ENCODE data around the gene WBP2NL.

The WBP2NL gene

DNA sequence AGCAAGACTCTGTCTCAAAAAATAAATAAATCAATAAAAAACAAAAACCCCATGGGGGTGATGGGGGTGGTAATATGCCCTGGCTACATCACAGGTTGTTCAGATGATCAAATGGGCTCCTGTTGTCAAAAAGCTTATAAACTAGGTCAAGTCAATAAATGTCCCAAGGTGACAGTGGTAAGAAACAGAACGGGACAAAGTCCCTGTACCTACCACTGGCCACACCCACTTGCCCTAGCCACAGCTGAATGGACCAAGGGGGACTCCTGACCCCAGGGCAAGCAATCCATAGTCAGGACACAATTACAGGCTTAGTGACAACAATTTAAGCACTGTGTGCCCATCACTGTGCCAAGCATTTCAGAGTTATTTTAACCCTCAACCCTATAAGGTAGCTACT is 66.0 kb downstream of the WBP2NL start:
- no peak for ATAC-seq
- TF ChIP-seq GLIS3 (CRISPR knock-in tag; IDR thresholded peaks at IDR 0.05) (no peak), ISL1 (CRISPR knock-in tag; IDR thresholded peaks at IDR 0.05) (no peak)

DNA sequence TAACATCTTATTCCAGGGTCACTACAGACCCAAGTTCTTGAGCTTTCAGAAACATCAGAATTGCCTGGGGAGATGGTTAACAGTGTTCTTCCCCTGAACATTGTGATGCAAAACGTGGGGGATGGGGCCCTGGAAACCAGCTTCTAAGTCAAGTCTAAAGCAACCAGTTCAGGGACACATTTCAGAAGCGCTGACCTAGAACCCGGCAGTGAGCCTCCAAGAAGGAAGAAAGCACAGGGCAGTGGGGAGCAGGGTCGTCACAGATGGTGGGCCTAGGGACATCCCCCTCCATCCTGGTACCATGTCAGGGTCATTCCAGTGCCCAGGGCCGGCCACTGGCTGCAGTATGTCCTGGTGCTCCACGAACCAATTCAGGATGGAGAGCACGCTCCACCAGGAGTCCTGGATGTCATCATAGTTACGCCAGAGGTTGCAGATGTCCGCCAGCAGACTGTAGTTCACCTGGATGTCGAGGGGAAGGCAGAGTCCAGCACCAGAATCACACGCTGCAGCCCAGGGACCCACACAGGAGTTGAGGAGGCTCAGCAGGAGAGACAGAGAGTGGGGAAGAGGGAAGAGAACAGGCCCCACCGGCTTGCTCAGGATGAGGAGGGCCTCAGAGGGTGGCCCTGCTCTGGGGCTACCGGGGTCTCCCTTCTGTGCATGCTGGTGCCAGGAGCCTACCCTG is 67.0 kb downstream of the WBP2NL start:
- ATAC-seq, result no peak
- TF ChIP-seq ZNF565 (CRISPR knock-in tag; conservative IDR thresholded peaks at IDR 0.05; ENCODE audit: low read depth), result no peak

DNA sequence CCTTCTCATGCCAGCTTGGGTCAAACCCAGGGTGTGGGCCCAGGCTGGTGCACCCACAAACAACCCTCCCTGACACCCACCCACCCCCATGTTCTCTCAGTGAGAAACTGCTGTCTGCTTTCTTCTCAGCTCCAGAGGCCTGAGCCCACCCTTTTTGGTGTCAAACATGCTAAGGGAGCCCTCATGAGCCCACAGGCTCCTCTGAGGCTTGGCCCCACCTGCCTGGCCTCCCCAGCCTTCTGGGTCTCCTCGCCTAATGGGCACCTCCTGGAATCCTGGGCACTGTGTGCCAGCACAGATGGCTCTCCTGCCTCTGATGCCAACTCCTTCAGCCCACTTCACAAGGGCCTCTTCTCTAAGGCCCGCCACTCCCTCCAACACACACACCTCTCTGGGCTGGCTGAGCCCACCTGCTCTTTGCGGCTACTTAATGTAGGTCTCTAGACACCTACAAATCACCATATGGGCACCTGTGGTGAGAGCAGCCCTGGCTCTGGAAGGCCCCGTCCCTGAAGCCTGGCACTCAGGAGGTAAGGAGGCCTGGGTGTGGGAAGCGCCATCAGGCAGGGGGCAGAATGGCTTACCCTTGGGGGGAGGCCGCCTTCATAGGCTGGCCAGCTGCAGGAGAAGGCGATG is 67.7 kb downstream of the WBP2NL start:
- no peak for TF ChIP-seq ISL1 (CRISPR knock-in tag; IDR thresholded peaks at IDR 0.05)
- no peak for TF ChIP-seq ARNTL (CRISPR knock-in tag; IDR thresholded peaks at IDR 0.05; ENCODE audit: borderline replicate concordance, low read depth)
- no peak for TF ChIP-seq ESRRG (CRISPR knock-in tag; IDR thresholded peaks at IDR 0.05)
- no peak for TF ChIP-seq TOX (CRISPR knock-in tag; IDR thresholded peaks at IDR 0.05; ENCODE audit: borderline replicate concordance)
- TF ChIP-seq, protein P1, sequence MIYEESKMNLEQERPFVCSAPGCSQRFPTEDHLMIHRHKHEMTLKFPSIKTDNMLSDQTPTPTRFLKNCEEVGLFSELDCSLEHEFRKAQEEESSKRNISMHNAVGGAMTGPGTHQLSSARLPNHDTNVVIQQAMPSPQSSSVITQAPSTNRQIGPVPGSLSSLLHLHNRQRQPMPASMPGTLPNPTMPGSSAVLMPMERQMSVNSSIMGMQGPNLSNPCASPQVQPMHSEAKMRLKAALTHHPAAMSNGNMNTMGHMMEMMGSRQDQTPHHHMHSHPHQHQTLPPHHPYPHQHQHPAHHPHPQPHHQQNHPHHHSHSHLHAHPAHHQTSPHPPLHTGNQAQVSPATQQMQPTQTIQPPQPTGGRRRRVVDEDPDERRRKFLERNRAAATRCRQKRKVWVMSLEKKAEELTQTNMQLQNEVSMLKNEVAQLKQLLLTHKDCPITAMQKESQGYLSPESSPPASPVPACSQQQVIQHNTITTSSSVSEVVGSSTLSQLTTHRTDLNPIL (CRISPR knock-in tag; IDR thresholded peaks at IDR 0.05; ENCODE audit: low read depth), result no peak
- TF ChIP-seq, protein P2, sequence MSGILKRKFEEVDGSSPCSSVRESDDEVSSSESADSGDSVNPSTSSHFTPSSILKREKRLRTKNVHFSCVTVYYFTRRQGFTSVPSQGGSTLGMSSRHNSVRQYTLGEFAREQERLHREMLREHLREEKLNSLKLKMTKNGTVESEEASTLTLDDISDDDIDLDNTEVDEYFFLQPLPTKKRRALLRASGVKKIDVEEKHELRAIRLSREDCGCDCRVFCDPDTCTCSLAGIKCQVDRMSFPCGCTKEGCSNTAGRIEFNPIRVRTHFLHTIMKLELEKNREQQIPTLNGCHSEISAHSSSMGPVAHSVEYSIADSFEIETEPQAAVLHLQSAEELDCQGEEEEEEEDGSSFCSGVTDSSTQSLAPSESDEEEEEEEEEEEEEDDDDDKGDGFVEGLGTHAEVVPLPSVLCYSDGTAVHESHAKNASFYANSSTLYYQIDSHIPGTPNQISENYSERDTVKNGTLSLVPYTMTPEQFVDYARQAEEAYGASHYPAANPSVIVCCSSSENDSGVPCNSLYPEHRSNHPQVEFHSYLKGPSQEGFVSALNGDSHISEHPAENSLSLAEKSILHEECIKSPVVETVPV (CRISPR knock-in tag; IDR thresholded peaks at IDR 0.05), result no peak
- ATAC-seq, result no peak

DNA sequence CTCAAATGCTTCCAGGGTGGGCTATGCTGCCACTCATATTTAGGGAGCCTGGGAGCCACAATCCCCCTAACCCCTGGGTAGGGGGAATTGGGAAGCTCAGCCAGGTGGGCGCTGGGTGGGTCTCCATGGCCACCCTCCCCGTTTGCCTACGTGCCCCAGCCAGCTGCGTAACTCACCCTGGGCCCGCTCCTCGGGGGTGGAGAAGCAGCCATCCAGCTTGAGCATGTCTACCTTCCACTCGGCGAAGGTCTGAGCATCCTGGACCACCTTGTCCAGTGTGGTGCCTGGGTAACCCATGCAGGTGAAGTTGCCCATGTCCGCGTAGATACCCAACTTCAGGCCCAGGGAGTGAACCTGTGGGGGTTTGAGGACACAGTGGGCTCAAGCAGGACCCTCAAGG is 68.3 kb downstream of the WBP2NL start:
- TF ChIP-seq ISL1 (CRISPR knock-in tag; IDR thresholded peaks at IDR 0.05) (no peak), ZFP3 (CRISPR knock-in tag; IDR thresholded peaks at IDR 0.05) (no peak), GLIS3 (CRISPR knock-in tag; IDR thresholded peaks at IDR 0.05) (no peak), ZNF8 (CRISPR knock-in tag; IDR thresholded peaks at IDR 0.05) (no peak), PPARA (CRISPR knock-in tag; IDR thresholded peaks at IDR 0.05; ENCODE audit: borderline replicate concordance) (no peak), ZNF70 (CRISPR knock-in tag; IDR thresholded peaks at IDR 0.05) (no peak), PATZ1 (CRISPR knock-in tag; IDR thresholded peaks at IDR 0.05; ENCODE audit: borderline replicate concordance) (no peak), ESRRG (CRISPR knock-in tag; IDR thresholded peaks at IDR 0.05) (no peak), ARNTL (CRISPR knock-in tag; IDR thresholded peaks at IDR 0.05; ENCODE audit: borderline replicate concordance, low read depth) (no peak), ZFP30 (CRISPR knock-in tag; IDR thresholded peaks at IDR 0.05) (no peak), TOX (CRISPR knock-in tag; IDR thresholded peaks at IDR 0.05; ENCODE audit: borderline replicate concordance) (no peak)
- no peak for ATAC-seq

DNA sequence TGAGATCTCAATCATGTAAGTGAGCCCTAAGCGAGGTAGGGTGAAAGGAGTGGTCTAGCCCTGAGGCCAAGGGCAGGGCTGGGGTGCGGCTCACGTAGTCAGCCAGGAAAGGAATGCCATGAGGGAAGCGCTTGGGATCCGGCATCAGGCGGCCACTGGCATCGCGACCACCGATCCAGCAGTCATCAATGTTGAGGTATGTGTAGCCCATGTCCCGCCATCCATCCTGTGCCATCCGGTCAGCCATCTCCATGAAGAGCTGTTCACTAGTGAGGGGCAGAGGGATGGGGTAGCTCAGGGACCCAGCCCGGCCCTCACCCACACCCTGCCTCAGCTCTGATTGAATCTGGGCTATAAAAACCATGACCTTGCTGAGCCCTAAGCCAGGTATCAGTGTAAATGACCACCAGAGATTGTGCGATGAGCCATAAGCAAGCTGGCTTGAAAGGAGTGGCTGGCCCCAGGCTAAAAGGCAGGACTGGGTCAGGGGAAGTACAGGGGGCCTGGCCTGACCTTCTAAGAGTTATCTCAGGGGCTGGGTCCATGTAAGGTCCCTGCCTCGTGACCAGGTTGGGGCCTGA is 69.2 kb downstream of the WBP2NL start:
- ATAC-seq, result no peak
- no peak for TF ChIP-seq POU6F1 (CRISPR knock-in tag; IDR thresholded peaks at IDR 0.05; ENCODE audit: borderline replicate concordance, low read depth)
- no peak for TF ChIP-seq OSR1 (CRISPR knock-in tag; IDR thresholded peaks at IDR 0.05)
- TF ChIP-seq PPARA (CRISPR knock-in tag; IDR thresholded peaks at IDR 0.05; ENCODE audit: borderline replicate concordance), result no peak
- no peak for TF ChIP-seq TCF4 (CRISPR knock-in tag; IDR thresholded peaks at IDR 0.05; ENCODE audit: borderline replicate concordance)
- no peak for TF ChIP-seq ZNF8 (CRISPR knock-in tag; IDR thresholded peaks at IDR 0.05)
- TF ChIP-seq ZNF70 (CRISPR knock-in tag; IDR thresholded peaks at IDR 0.05), result no peak
- TF ChIP-seq TOX (CRISPR knock-in tag; IDR thresholded peaks at IDR 0.05; ENCODE audit: borderline replicate concordance), result no peak
- no peak for TF ChIP-seq ARNTL (CRISPR knock-in tag; IDR thresholded peaks at IDR 0.05; ENCODE audit: borderline replicate concordance, low read depth)
